Placental epithelial cell (primary cell): Measurements from ENCODE around the gene NUP214. TPM values are rescaled to one million over a fixed set of nuclear protein-coding genes. Genes with fewer than 3 reads are reported as not detected.

Experiments
- small RNA-seq: library from RNA; depleted of rRNA; stranded (forward); fragments of <200 nt; gene quantifications from one replicate; pipeline ENCODE3, GENCODE V24; 2012
- total RNA-seq: library from RNA; depleted of rRNA; stranded (reverse); fragments of >200 nt; gene quantifications from 2 replicates; pipeline ENCODE4 v1.2.3, GENCODE V29; 2012

Gene NUP214
- 24.0 and 24.7 TPM in 2 replicates for total RNA-seq

DNA sequence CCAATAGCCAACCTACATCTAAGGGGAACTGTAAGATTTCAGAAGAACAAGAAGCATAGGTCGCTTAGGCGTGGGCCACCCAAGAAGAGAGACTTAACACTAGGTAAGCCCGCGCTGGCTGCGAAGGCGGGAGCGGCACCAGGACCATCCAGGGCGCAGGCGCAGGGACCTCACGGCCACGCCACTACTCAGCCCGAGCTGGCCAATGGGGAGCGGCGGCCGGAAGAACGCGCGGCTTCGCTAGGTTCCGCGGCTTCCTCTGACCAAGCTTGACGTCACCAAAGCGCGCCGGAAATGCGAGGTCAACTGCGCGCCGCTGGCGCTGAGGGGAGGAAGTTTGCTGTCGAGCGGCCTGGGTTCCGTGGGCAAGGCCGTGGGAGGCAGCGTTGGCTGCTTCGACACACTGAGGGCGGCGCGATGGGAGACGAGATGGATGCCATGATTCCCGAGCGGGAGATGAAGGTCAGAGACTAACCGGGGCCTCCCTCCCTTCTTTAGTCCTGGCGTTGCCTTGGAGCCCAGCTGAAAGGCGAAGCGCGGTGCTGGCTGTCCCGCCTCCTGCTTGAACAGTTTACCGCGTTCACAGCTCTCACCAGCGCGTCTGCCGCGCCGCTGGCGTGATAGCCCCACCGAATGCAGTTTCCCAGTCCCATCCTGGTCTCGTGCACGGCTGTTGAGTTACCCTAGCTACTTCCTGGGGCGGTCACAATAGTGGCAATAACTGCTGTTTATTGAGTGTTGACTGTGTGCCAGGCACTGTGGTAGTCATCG lies at the start of gene NUP214:
Gene NUP214, plus strand, starts transcription at position 299 of the 771 bp plus-strand sequence. Its CDS starts 119 bp downstream, at position 418.

DNA sequence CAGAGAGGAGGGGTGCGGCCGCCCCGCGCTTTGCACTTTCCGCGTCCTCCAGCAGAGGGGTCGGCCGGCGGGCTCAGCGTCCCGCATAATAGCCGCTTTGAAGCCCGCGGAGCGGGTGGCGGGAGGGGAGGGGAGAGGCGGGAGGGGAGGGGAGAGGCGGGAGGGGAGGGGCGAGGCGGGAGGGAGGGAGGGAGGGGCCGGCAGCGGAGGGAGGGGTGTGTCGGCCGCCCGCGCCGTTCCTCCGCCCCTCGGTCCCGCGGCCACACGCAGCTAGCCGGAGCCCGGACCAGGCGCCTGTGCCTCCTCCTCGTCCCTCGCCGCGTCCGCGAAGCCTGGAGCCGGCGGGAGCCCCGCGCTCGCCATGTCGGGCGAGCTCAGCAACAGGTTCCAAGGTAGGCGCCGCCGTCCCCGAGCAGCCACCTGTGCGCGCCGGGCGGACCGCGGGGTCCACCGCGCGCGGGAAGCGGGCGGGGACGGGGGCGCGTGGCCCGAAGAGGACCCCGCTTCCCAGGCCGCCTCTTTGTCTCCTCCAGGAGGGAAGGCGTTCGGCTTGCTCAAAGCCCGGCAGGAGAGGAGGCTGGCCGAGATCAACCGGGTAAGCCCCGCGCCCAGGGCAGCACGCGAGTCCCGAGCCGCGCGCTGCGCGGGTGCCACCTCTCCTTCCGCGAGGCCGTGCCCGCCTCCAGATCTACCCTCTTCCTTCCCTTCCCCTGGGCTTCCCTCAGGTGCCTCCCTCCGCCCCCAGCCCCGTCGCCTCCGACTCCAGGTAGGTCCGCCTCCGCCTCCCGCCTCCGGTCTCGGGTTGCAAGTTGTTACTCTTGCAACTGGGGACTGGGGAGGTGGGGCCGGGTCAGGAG lies 28.9 kb upstream of the NUP214 start, which contains the start of gene AIF1L:
Gene AIF1L, plus strand, starts transcription at position 263 of the 857 bp plus-strand sequence. Its CDS starts 99 bp downstream, at position 362.

DNA sequence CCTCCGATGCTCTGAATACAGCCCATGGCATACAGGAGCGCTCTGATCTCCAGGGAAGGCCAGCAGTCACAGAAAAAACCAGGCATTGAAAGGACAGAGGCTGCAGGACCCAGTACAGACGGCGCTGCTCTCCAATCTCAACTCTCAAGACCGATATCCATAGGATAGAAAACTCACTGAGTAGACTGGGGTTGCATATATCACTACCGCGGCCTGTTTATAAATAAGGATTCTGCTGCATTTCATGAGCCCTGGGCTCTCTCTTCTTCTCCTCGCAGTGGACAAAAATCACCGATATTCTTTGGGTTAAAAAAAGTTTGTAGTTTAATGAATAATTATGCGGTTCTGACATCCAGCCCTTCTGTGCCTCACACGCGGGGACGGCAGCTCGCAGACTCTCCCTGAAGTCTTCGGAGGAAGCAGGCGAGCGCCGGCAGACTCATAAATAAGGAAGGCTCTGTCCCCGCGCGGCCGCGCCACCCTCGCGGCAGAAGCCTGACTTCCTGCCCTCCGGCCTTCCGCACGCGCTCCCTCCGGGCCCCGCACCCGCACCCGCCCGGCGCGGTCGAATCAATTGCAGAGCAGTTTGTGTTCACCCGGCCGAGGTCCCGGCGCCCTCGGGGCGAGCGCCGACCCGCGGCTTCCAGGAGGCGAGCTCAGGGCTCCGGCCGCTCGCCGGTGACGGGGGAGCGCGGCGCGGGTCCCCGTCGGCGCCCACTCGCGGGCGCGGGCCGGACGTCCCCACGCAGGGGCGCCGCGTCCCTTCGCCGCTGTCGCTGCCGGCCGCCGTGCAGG lies 150.9 kb downstream of the NUP214 start, which contains the start of gene FAM78A:
Gene FAM78A, minus strand, starts transcription at position 417 of the 795 bp plus-strand sequence. Its CDS starts 331 bp downstream, at position 86.

Small RNAs within 50 kb of the gene (small RNA-seq; reads per million reads assigned to genes)
- gene RNU6-881P, result not detected

Other genes with a start within 250 kb of the NUP214 start
- not detected in 2 replicates for gene QRFP, start 228.8 kb upstream of the NUP214 start, total RNA-seq
- gene FIBCD1, start 186.3 kb upstream of the NUP214 start, total RNA-seq, result 0.33 and 0.79 TPM in 2 replicates
- gene LAMC3, start 116.4 kb upstream of the NUP214 start, total RNA-seq, result under 0.01 and 0.39 TPM in 2 replicates
- 39.0 and 48.7 TPM in 2 replicates for gene AIF1L, start 29.1 kb upstream of the NUP214 start, total RNA-seq
- under 0.01 TPM in 1 of 2 replicates, not detected in the other for gene FAM78A, start 150.9 kb downstream of the NUP214 start, total RNA-seq
- under 0.01 TPM in 1 of 2 replicates, not detected in the other for gene PLPP7, start 164.1 kb downstream of the NUP214 start, total RNA-seq